MM.1S (cell line): Measurements from ENCODE around the gene NBPF20.
"Not testable (repeated sequence)": the region's sequence is repeated elsewhere in the genome, so short reads cannot be mapped to it uniquely, and the experiment has no call there.

Source experiments
- DNase-seq: peaks from one replicate; pipeline ENCODE4 v3.0.0-alpha.2; 2015
- H2AFZ ChIP-seq: fragments of 300-600 bp; sonication (generic); 2 replicates; pipeline ENCODE4 v1.6.0; 2016; ENCODE audit warnings: antibody characterized with exemption, low read length
- H3F3A ChIP-seq: fragments of 300-600 bp; sonication (generic); 2 replicates; pipeline ENCODE4 v1.6.1; 2016; ENCODE audit warnings: mild to moderate bottlenecking, antibody characterized with exemption, low read length, moderate library complexity, mixed read lengths; ENCODE audit not compliant: insufficient read depth
- H3K27ac ChIP-seq: fragments of 300-600 bp; sonication (generic); 2 replicates; pipeline ENCODE4 v1.5.1; 2016; ENCODE audit warnings: mild to moderate bottlenecking, low read length
- H3K27me3 ChIP-seq: fragments of 300-600 bp; sonication (generic); replicated peaks from 2 replicates; pipeline ENCODE4 v1.6.0; 2016; ENCODE audit warnings: low read length; ENCODE audit not compliant: insufficient read depth
- H3K36me3 ChIP-seq: fragments of 300-600 bp; sonication (generic); replicated peaks from 2 replicates; pipeline ENCODE4 v1.6.1; 2016; ENCODE audit warnings: mild to moderate bottlenecking, low read length, mixed read lengths; ENCODE audit not compliant: insufficient read depth
- H3K4me1 ChIP-seq: fragments of 300-600 bp; sonication (generic); 2 replicates; pipeline ENCODE4 v1.6.1; 2016; ENCODE audit warnings: low read length, mixed read lengths
- H3K4me2 ChIP-seq: fragments of 300-600 bp; sonication (generic); 2 replicates; pipeline ENCODE4 v1.6.0; 2016; ENCODE audit warnings: low read depth, low read length
- H3K4me3 ChIP-seq: fragments of 300-600 bp; sonication (generic); 2 replicates; pipeline ENCODE4 v1.5.1; 2016; ENCODE audit warnings: low read length, mixed read lengths
- H3K79me2 ChIP-seq: fragments of 300-600 bp; sonication (generic); 2 replicates; pipeline ENCODE4 v1.6.1; 2016; ENCODE audit warnings: mixed run types, low read length, mixed read lengths
- H3K9ac ChIP-seq: fragments of 300-600 bp; sonication (generic); 2 replicates; pipeline ENCODE4 v1.6.1; 2016; ENCODE audit warnings: low read length, mixed read lengths
- H3K9me2 ChIP-seq: fragments of 300-600 bp; sonication (generic); replicated peaks from 2 replicates; pipeline ENCODE4 v1.6.1; 2016; ENCODE audit warnings: mild to moderate bottlenecking, low read length, mixed read lengths; ENCODE audit not compliant: insufficient read depth
- H3K9me3 ChIP-seq: fragments of 300-600 bp; sonication (generic); replicated peaks from 2 replicates; pipeline ENCODE4 v1.6.1; 2016; ENCODE audit warnings: mild to moderate bottlenecking, low read length, mixed read lengths; ENCODE audit not compliant: insufficient read depth
- H4K20me1 ChIP-seq: fragments of 300-600 bp; sonication (generic); 2 replicates; pipeline ENCODE4 v1.6.1; 2016; ENCODE audit warnings: mild to moderate bottlenecking, low read length, moderate library complexity, mixed read lengths; ENCODE audit not compliant: insufficient read depth

NBPF20 gene

DNA sequence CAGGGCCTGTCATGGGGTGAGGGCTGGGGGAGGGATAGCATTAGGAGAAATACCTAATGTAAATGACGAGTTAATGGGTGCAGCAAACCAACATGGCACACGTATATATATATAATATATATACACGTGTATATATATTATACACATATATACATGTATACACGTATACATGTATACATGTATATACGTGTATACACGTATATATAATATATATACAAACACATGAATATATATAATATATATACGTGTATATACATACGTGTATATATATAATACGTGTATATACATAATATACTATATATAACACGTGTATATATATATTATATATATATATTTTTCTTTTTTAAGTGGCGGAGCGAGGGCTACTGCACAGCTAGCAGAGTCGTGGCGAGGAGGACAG lies 18.1 kb downstream of the NBPF20 start:
- H3K9me2 ChIP-seq, H3K4me2 ChIP-seq, H3K9me3 ChIP-seq, DNase-seq, H3K27me3 ChIP-seq, H2AFZ ChIP-seq, H4K20me1 ChIP-seq, H3K4me1 ChIP-seq, H3K79me2 ChIP-seq, H3K9ac ChIP-seq, H3K36me3 ChIP-seq, H3K27ac ChIP-seq, H3F3A ChIP-seq, H3K4me3 ChIP-seq: not testable (repeated sequence)

DNA sequence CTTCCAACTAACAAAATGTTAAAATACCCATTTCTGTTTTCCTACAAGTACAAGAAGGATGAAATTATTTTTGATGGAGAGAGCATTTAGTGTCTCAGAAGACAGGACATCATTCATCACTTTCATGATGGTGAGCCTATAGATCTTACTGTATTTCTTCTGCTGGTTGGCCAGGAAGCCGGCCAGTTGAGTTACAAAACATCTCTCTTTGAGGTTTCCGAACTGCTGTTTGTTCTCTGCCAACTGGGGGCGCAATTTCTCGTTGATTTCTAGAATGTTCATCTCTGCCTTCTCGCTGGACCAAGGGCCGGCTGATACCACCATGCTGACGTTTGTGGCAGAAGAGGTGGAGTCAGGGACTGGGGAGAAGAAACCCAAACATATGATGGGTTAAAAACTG lies 20.5 kb downstream of the NBPF20 start:
- H3K9me3 ChIP-seq, result not testable (repeated sequence)

DNA sequence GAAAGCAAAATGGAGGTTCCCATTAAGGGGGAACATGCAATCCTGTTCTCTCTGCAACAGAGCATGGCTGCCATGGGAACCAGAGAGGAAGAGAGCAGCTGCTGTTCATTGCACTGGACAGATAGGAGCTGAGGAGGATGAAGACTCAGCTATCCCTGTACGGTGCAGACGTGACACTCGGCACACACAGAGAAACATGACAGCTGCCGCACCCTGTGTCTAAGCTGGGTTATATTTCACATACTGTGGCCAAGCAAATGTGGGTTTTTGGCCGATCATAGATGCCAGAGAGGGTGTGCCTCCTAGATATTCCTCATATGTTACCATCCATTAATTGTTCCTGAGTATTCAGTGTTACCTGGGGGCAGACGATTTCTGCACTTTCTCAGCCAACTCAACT lies 24.7 kb downstream of the NBPF20 start:
- H3K4me2 ChIP-seq, H3K36me3 ChIP-seq, H4K20me1 ChIP-seq, H3K79me2 ChIP-seq, H3K4me3 ChIP-seq, H3K4me1 ChIP-seq, H2AFZ ChIP-seq, H3K9me2 ChIP-seq, DNase-seq, H3K9me3 ChIP-seq, H3K27ac ChIP-seq, H3K9ac ChIP-seq, H3F3A ChIP-seq, H3K27me3 ChIP-seq: not testable (repeated sequence)

More for the DNA sequence above, 20.5 kb downstream of the NBPF20 start:
- not testable (repeated sequence) for H3K27ac ChIP-seq, DNase-seq, H3K9ac ChIP-seq, H3F3A ChIP-seq, H3K27me3 ChIP-seq, H4K20me1 ChIP-seq, H3K4me2 ChIP-seq, H3K79me2 ChIP-seq, H2AFZ ChIP-seq, H3K9me2 ChIP-seq, H3K4me3 ChIP-seq, H3K4me1 ChIP-seq, H3K36me3 ChIP-seq
